Raji (cell line): ENCODE results near the gene RAX.

Source experiments
- POLR2A ChIP-seq: IDR thresholded peaks from 2 replicates; pipeline ENCODE4 v1.6.1; 2011; ENCODE audit warnings: low read depth, low read length, control low read depth; ENCODE audit not compliant: insufficient read depth

Gene RAX

DNA sequence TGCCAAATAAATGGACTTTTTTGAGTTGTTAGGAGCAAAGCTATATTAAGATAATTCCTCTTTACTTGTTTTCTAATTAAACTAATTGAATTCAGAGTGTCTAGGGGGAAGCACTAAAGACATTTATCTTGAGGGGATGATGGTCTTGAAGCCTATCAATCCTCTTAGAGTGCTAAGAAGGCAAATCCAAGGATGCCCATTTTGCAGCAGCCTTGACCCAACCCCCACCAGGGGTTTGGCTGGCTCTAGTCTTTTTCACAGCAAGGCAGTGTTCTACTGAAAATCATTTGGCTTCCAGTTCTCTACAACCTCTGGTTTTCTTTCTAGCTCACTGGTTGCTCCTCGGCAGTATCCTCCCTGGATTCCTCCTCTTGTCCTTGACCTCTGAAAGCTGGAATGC is 6.5 kb upstream of the RAX start:
- no peak for TF ChIP-seq POLR2A

GRCh38 chr18:59279193-59279592 is 5.9 kb upstream of the RAX start:
- no peak for TF ChIP-seq POLR2A

DNA sequence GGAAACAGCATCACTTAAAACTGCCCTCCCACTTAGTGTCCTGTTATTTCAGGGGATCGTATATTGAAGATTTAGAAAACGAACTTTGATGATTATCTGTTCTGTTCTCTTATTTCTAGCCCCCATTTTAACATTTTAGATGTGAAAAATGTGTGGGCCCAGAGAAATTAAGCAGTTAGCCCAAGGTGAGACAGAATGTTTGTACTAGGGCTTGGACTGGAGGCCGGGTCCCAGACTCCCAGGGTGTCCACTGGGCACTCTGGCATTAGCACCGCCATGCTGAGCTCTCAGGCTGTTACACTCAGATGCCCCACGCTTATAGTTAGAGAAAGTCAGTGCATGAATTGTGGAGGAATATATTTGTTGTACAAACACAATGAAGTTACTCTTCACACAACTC is 5.5 kb upstream of the RAX start:
- TF ChIP-seq POLR2A = no peak

GRCh38 chr18:59276047-59276446 is 2.8 kb upstream of the RAX start:
- no peak for TF ChIP-seq POLR2A

DNA sequence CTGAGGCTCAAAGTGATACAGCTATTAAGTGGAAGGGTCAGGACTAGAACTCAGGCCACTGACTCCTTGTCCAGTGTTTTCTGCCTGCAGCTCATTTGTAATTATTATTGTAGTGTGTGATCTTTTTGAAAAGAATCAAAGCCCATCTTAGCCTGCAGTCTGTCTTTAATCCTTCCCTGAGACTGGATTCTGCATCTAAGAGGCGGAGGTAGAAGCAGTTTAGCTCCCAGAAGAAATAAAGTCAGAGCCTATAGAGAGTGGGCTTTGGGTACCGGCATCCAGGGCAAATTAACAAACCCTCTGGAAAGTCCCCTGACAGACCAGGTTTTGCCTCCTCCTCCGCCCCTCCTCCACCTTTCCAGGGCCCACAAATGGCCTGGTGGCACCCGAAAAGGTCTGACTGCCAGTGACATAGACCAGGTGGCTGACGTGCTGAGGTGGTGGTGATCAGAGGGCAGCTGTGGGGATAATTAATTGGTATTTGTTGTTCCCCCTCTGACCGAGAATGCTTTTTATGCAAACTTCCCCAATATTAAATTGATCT is 2.2 kb upstream of the RAX start:
- no peak for TF ChIP-seq POLR2A

DNA sequence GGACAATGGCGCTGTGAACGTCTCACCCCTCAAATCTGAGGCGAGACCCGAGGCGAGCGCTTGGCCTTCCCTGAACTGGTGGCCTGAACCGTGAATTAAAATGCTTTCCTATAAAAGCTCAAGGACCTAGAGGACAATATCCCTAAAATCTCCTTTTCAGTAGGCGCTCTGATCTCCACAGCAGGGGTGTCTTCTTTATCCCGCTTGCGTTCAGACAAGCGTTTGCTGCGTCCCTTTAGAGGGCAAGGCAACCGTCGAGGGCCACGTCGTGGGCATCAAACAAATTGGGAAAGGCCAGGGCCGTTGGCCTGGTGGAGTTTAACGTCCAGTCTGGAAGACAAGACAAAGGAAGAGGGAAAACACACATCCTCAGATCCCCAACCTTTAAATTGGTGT is 1.3 kb upstream of the RAX start:
- TF ChIP-seq POLR2A = no peak

- TF ChIP-seq POLR2A = no peak
These were observed 692 bp upstream of the RAX start for GRCh38 chr18:59273759-59274532.

- TF ChIP-seq POLR2A = no peak
These were observed 899 bp downstream of the RAX start for GRCh38 chr18:59272221-59272888.

- no peak for TF ChIP-seq POLR2A
These were observed 1.5 kb downstream of the RAX start for GRCh38 chr18:59271606-59272220.

DNA sequence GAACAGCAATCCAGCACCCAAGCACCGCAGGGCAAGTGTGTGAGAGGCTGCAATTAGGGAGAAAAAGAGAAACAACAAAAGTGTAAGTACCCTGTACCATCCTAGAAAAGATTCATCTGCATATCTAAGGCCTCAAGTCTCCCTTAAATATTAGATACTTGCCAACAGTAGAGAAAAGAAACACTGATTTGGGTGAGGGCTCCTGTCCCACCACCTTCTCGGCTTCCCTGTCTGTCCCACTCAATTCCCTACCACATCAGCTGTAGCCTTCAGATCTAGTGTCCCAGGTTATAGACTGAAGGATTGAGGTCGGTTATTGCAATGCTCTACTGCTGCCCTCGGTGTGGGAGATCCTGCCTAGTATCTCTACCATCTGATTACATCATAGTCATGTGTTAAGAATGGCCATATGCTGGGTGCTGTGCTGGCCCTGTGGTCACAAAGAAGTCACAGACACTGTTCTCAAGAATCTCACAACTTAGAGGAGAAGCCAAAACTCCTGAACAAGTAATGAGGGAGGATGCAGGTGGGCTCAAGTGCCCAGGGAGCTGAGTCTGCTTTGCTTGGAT is 2.5 kb downstream of the RAX start:
- no peak for TF ChIP-seq POLR2A

GRCh38 chr18:59269563-59270119 is 3.6 kb downstream of the RAX start:
- TF ChIP-seq POLR2A = no peak

GRCh38 chr18:59268721-59269562 is 4.3 kb downstream of the RAX start:
- no peak for TF ChIP-seq POLR2A

- TF ChIP-seq POLR2A = no peak
These were observed 5.0 kb downstream of the RAX start for GRCh38 chr18:59268127-59268720.

GRCh38 chr18:59267503-59268126 is 5.6 kb downstream of the RAX start:
- no peak for TF ChIP-seq POLR2A
